ENCODE results near the gene SST.

Gene SST

GRCh38 chr3:187714404-187714979 lies 44.3 kb upstream of the SST start:
- TF ChIP-seq OSR1 (CRISPR knock-in tag; IDR thresholded peaks at IDR 0.05) (no peak), GLIS3 (CRISPR knock-in tag; IDR thresholded peaks at IDR 0.05) (no peak)
- ATAC-seq, result peak; percentile 92

GRCh38 chr3:187713504-187713903 lies 43.3 kb upstream of the SST start:
- peak; percentile 68 for ATAC-seq
- TF ChIP-seq POU6F1 (CRISPR knock-in tag; IDR thresholded peaks at IDR 0.05; ENCODE audit: borderline replicate concordance, low read depth) (no peak), TCF4 (CRISPR knock-in tag; IDR thresholded peaks at IDR 0.05; ENCODE audit: borderline replicate concordance) (no peak), TOX (CRISPR knock-in tag; IDR thresholded peaks at IDR 0.05; ENCODE audit: borderline replicate concordance) (no peak), SNAI2 (CRISPR knock-in tag; IDR thresholded peaks at IDR 0.05) (no peak), ZFP3 (CRISPR knock-in tag; IDR thresholded peaks at IDR 0.05) (no peak), ESRRG (CRISPR knock-in tag; IDR thresholded peaks at IDR 0.05) (no peak), PPARA (CRISPR knock-in tag; IDR thresholded peaks at IDR 0.05; ENCODE audit: borderline replicate concordance) (no peak), ZNF565 (CRISPR knock-in tag; conservative IDR thresholded peaks at IDR 0.05; ENCODE audit: low read depth) (no peak), CSDC2 (CRISPR knock-in tag; IDR thresholded peaks at IDR 0.05) (no peak), BACH2 (CRISPR knock-in tag; IDR thresholded peaks at IDR 0.05; ENCODE audit: borderline replicate concordance) (no peak), OSR1 (CRISPR knock-in tag; IDR thresholded peaks at IDR 0.05) (no peak), ARNTL (CRISPR knock-in tag; IDR thresholded peaks at IDR 0.05; ENCODE audit: borderline replicate concordance, low read depth) (no peak), CREB5 (CRISPR knock-in tag; IDR thresholded peaks at IDR 0.05; ENCODE audit: low read depth) (no peak), CSRNP3 (CRISPR knock-in tag; IDR thresholded peaks at IDR 0.05) (no peak), ISL1 (CRISPR knock-in tag; IDR thresholded peaks at IDR 0.05) (no peak), ZFP30 (CRISPR knock-in tag; IDR thresholded peaks at IDR 0.05) (no peak), RARB (CRISPR knock-in tag; IDR thresholded peaks at IDR 0.05) (no peak), ZC3H10 (CRISPR knock-in tag; IDR thresholded peaks at IDR 0.05) (no peak), TSHZ2 (CRISPR knock-in tag; IDR thresholded peaks at IDR 0.05) (no peak), GLIS3 (CRISPR knock-in tag; IDR thresholded peaks at IDR 0.05) (no peak)

GRCh38 chr3:187709155-187709554 lies 39.0 kb upstream of the SST start:
- no peak for TF ChIP-seq CSDC2 (CRISPR knock-in tag; IDR thresholded peaks at IDR 0.05)
- no peak for TF ChIP-seq ZNF8 (CRISPR knock-in tag; IDR thresholded peaks at IDR 0.05)
- TF ChIP-seq BACH2 (CRISPR knock-in tag; IDR thresholded peaks at IDR 0.05; ENCODE audit: borderline replicate concordance), result no peak
- TF ChIP-seq PATZ1 (CRISPR knock-in tag; IDR thresholded peaks at IDR 0.05; ENCODE audit: borderline replicate concordance), result no peak
- TF ChIP-seq ESRRG (CRISPR knock-in tag; IDR thresholded peaks at IDR 0.05), result no peak
- peak; percentile 81 for ATAC-seq
